ENCODE results near the gene VCL.

GRCh38 chr10:73970845-73971244 lies 27.1 kb upstream of the VCL start:
- TF ChIP-seq EZH2 (IDR thresholded peaks at IDR 0.05) (no peak), POLR2AphosphoS5 (IDR thresholded peaks at IDR 0.05; ENCODE audit: borderline replicate concordance, low read depth, low read length) (no peak), FOXP2 (optimal IDR thresholded peaks at IDR 0.05; ENCODE audit: control extremely low read depth, extremely low read length, insufficient read depth) (no peak)

Measured in SK-N-MC (cell line).